Activated T-cell treated with anti-CD3 and anti-CD28 coated beads for 24 hours (primary cell): Measurements from ENCODE around the gene EXOSC1.
"Not testable (repeated sequence)": the region's sequence is repeated elsewhere in the genome, so short reads cannot be mapped to it uniquely, and the experiment has no call there.

Experiments
- DNase-seq: peaks from one replicate; pipeline ENCODE4 v3.0.0-alpha.2; 2020; ENCODE audit warnings: low read depth

EXOSC1 gene

DNA sequence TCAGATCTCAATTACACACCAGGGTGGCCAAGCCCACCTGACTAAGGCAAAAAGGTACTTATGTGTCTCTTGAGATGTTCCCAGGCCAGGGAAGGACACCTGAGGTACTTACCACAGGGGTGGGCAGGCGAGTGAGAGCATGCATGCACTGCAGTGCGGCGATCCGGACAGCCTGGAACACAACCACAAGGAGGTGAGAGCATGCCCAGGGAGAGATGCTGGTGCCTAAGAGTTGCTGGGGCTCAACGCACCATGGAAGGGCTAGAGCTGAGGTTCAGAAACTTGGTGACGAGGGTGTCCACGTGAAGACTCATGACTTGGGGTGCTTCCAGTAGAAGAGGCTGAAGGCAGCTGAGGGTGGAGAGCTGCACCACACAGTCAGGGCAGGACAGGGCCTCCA lies 13.3 kb upstream of the EXOSC1 start:
- DNase-seq, result no peak

DNA sequence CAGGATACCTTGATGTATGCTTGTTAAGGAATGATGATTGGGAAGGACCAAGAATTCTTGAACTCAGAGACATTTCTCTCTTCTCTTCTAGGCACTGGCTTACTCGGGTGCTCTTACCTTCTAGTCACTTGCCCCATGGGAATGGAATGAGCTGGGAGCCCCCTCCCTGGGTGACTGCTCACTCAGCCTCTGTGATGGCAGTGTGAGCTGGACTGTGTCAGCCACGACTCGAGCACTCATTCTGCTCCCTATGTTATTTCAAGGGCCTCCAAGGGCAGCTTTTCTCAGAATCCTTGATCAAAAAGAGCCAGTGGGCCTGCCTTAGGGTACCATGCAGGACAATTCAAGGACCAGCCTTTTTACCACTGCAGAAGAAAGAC lies 10.9 kb upstream of the EXOSC1 start:
- DNase-seq, result no peak

DNA sequence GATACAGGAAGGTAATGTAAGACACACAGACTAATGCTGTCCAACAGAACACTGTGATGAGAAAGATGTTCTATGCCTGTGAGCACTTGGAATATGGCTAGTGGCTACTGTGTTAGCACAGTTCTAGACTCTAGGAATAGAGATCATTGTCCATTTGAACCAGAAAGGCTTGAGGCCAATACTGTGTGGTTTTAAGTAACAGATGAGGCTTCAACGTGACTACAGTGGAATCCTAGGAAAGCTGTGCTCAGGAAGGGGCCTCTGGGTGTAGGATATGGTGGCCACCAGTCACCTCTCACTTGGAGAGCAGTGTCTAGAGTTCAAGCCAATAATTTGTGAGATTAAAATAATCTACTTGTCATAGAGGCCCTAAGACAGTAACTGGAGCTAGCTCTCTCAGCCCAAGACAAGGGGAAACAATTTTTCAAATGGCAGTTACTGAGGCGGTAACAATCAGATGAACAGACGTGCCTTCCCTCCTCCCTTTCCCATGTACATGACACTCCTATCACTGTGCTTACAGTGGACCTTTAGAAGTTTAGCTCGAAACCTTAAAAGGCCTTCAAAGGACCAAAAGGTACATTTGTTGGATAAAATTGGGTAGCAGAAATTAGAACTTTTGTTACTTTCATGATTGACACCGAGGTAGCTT lies 10.4 kb upstream of the EXOSC1 start:
- no peak for DNase-seq

DNA sequence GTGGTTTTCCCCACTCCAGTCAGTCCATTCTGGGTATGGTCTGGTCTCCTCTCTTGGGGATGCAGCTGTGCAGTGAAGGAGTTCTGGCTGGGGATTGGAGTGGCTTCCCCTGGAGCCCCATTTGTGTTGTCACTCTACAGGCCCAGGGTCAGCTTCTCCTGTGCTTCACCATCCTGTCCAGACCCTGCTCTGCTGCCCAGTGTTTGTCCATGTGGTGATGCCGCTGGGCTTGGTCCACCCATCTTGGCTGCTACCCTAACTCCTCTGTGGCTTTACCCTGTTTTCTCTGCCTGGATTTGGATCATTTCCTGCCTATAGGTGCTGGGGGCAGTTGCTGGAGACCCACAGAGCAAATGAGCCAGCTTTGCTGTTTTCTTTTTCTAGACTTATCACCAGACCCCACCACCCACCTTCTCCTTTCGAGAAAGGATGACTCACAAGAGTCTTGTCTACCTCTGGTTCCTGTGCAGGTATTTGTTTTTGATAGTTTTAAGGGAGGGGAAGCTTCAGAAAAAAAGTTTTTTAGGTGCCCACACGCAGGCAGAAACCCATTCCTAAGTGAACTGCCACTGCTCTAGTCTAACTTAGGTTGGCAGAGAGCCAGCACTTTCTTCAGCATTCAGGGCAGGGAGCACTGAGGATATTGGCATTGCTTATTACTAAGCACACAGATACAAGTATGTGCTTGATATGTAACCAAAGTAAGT lies 8.7 kb upstream of the EXOSC1 start:
- peak; percentile 23 for DNase-seq

DNA sequence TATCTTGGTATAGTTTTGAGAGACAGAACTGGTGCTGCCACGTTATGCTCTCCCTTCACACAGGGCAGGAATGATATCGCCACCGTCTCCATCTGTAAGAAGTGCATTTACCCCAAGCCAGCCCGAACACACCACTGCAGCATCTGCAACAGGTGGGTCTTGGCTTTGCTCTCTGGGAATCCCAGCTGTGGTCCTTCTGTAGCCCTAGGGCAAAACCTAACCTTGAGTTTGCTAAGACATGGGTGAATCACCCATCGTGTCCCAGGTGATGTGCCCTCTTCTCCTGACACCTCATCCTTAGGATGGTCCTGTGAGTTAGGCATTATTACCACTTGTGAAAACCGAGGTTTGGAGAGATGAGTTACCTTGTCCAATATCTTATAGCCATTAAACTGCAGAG lies 6.5 kb upstream of the EXOSC1 start:
- no peak for DNase-seq

DNA sequence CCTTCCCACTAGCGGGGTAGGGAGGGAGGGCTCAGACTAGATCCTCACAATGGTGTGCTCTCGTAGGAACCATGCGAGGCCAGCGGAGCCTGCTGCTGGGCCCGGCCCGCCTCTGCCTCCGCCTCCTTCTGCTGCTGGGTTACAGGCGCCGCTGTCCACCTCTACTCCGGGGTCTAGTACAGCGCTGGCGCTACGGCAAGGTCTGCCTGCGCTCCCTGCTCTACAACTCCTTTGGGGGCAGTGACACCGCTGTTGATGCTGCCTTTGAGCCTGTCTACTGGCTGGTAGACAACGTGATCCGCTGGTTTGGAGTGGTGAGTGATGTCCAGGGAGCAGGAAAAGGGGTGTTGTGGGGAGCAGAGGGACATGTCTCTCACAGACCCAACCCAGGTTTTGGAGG lies 5.8 kb upstream of the EXOSC1 start:
- DNase-seq, result no peak

DNA sequence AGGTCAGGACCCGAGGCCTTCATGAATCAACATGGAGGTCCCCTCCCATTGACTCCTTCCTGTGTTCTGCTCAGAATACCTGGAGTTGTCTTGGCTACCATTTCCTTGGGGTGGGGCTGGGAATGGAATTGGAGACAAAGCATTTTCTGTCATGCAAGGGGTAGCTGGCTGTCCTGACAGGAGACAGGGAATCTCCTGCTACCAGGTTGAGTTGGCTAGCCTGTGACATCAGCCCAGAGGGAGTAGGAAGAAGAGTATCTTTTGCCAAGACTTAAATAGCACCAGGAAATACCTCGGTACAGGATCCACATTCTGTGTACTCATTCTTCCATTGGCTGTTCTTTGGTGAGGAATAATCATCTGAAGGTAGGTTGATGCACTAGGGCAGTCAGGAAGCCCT lies 5.0 kb upstream of the EXOSC1 start:
- DNase-seq, result no peak

DNA sequence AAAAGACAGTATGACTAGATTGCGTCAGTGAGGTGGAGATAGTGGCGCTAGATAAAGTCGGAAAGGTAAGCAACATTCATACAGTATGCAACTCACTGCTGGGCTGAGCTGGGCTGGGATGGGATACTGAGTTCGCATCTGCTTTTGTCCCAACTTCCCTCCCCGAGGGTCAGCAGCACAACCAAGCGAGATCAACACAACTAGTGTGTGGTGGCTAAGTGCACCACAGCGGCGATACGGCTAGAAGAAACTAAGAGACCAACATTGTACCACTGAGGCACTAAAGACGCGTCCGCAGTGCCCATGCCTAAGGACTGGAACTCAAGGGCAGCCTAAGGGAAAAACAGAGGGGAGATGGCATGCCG lies 467 bp downstream of the EXOSC1 start:
- DNase-seq, result no peak

DNA sequence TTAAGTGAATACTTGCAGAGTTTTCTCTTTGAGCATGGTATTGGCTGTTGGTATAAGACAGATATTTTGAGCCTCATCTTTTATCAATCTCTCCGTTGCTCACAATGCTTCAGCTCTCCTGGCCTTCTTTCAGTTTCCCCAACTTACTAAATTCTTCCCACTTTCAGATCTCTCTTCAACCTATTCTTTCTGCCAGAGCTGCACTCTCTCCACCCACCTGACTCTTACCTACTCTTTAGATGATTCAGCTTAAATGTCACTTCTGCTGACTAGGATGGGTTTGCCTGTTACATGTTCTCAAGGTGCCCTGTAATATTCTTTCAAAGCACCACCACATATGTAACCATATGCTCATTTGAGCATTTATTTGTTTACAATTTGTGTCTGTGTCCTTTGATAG lies 1.6 kb downstream of the EXOSC1 start:
- DNase-seq, result no peak

DNA sequence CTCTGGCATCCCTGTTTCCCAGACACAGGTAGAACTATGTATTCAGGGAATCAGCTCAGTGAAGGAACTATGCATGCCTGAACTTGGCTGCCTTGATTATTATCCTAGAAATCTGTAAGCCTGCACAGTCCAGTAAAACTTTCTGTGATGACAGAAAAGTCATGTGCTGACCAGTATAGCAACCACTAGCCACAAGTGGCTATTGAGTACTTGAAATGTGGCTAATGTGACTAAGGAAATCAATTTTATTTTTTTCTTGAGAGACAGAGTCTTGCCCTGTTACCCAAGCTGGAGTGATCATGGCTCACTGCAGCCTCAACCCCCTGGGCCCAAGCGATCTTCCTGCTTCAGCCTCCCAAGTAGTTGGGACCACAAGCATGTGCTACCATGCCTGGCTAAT lies 3.5 kb downstream of the EXOSC1 start:
- no peak for DNase-seq

DNA sequence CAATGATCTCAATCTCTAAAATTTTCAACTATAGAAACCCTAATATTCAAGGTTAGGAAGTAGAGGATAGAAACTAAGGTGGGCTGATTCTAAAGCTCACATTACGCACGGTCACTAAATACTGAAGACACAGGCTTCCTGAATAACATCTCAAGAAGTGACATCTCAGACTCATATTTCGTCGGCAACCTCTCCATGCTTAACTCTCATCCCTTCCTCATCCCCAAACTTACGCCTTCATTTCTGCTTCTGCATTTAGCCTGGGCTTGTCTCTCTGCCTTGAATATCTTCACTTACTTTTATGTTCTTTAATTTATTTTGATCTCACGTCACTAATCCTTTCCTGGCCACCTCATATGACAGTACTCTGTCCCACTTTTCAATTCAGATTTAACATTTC lies 10.6 kb downstream of the EXOSC1 start:
- no peak for DNase-seq

DNA sequence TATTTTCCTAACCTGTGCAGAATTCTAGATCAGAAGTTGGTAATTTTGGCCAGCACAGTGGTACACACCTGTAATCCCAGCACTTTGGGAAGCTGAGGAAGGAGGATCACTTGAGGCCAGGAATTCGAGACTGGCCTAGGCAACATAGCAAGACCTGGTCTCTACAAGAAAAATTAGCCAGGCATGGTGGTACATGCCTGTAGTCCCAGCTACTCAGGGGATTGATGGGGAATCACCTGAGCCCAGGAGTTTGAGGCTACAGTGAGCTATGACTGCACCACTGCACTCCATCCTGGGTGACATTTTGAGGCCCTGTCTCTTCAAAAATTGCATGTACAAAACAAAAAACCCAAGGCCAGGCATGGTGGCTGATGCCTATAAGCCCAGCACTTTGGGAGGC lies 11.2 kb downstream of the EXOSC1 start:
- no peak for DNase-seq

DNA sequence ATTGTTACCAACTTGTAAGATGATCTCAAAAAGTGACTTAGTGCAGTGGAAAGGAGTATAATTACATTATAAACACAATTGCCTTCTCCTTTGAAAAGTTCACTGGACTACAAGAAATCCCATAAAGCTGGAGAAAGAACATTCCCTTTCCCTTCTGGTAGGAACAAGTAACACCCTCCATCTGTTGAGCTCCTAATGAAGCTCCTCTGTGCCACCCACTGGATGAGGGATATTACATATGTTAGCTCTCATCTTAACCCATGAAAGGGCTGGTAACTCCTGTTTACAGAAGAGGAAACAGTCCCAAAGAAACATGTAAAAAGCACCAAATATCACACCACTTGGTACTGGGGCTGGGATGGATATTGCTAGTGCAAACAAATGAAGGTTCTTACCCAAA lies 11.8 kb downstream of the EXOSC1 start:
- DNase-seq, result no peak

DNA sequence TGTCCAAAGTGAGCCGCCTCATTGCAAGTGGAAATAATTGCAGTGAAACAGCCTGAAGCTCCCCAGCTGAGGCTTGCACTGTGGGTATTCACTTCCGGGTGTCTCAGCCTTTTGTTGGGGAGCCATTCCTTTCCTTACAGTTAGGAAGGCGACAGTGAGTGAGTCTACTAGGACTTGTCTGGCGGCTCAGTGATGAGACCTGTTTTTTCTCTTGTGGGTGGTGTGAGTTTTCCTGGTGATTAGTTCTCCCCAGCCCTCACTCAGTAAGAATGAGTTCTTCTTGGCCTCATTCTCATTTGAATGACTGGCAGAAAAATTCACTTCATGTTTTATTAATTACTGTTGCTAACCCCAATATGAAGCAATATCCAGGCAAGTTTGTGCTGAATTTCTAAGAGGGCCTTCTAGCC lies 17.2 kb downstream of the EXOSC1 start:
- no peak for DNase-seq

DNA sequence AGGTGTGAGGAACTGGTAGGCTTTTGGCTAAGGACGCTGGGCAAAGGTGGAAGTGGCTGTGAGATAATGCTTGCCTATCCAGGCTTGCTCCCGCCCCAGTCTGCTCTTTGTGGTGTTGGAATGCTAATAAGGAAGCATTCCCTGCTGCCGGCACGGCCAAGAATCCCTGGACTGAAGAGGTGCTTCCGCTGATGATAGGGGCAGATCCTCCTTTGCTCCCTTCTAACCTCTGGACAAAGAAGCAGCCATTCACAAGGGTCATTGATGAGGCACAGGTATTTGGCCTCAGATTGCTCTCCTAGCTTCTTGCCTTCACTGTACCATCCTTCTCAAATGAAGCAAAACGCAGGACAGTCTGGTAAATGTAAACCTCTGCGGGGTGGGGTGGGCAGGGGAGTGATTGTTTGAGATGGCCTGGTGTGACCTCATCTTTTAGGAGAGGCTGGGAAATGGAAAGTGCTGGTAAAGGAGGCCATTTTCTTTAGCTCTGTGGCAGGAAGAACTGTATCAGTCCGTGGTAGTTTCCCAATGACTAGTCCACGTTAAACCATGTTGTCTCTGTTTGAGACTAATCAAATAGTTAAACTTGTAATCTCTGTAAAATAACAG lies 18.1 kb downstream of the EXOSC1 start:
- no peak for DNase-seq

DNA sequence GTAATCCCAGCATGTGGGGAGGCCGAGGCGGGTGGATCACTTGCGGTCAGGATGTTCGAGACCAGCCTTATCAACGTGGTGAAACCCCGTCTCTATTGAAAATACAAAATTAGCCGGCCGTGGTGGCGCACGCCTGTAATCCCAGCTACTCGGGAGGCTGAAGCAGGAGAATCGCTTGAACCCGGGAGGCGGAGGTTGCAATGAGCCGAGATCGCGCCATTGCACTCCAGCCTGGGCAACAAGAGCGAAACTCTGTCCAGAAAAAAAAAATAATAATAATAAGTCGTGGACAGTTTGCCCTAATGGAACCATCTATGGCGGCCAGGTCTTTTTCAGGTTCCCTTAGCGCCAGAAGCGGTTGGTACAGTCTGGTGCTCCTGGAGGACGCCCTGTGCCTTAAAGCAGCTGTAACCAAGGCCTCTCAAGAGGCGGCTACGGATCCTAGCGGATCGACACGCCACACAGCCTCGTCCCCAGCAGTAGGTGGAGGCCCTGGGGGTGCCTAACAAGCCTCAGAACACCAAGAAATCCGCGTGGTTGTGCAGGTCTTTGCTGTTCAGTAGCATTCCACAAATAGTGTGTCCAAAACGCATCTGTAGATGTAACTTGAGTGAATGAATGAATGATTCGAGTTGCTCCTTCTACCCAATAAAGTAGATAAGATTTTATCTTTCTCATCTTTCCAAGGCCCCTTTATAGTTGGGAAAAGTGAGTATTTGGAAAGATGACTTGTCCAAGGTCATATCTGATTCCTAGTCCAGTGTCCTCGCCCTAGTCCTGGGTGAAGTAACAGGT lies 18.8 kb downstream of the EXOSC1 start:
- DNase-seq, result no peak

DNA sequence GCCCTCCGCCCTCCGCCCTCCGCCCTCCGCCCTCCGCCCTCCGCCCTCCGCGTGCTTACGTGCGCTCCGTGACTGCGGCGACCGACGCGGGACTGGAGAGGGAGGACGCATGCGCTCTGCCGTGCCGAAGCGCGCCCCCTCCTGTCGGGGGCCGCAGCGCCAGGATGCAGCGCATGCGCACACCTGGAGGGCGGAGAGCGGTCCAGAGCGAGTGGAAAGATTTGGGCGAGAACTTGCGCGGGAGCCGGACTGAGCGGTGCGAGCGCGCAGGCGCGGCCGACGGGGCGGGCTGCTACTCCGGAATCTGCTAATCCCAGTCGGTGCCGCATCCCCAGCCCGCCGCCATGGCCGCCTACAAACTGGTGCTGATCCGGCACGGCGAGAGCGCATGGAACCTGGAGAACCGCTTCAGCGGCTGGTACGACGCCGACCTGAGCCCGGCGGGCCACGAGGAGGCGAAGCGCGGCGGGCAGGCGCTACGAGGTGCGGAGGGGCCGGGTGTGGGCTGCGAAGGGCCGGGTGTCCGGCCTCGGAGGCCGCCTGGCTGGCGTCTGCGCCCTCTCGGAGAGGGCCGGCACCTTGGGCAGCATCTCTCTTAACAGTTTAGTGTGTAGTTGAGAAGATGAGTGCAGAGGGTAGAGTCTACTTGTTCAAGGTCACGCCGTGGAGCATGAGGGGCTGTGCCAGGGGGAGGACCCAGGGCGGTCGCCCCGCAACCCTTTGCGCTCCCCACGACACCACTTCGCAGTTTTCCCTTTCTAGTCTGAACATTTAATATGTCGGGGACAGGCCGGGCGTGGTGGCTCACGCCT lies 19.6 kb downstream of the EXOSC1 start, which contains the start of gene PGAM1:
Gene PGAM1 (plus strand): TSS at position 228 of the 812 bp plus-strand sequence. CDS start 117 bp downstream, at position 345.
- DNase-seq, result peak; percentile 95

DNA sequence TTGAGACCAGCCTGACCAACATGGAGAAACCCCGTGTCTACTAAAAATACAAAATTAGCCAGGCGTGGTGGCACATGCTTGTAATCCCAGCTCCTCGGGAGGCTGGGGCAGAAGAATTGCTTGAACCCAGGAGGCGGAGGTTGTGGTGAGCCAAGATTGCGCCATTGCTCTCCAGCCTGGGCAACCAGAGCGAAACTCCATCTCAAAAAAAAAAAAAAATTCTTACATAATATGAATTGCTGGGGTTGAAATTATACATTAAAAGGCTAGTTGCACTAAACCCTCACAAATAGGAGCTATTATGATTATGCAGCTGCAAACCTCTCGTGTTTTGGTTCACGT lies 22.1 kb downstream of the EXOSC1 start:
- not testable (repeated sequence) for DNase-seq

DNA sequence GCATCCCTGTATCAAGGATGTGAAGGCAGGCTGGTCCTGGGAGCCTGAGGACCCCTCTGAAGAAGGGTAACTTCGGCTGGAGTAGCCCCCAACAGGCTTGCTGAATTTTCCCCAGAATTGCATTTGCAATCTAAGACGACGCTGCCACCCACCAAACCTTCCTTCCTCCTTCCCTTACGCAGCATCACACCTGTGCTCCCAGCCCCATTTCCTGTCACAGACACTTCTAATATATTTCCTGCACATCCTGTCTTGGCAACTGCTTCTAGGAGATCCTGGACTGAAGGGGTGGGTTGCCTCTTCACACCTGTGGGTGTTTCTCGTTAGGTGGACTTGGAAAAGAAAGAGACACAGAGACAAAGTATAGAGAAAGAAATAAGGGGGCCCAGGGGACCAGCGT lies 29.2 kb downstream of the EXOSC1 start:
- DNase-seq, result no peak

DNA sequence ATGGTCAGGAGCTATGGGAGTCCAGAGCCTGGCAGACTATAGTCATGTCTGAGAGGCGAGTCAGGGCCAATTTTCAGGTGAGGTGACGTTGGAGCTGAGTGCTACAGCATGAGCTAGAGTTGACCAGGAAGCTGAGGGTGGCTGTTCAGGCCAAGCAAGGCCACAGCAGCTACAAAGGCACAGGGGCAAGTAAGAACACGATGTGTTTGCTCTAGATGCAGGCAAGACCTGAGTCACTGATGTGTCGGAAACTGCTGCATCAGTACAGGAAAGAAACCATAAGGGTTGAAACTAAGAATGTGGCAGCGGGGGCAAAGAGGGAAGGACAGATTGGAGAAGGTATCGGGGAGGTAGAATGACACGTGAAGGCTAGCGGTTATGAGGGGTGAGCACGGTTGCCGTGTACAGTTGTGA lies 32.9 kb downstream of the EXOSC1 start:
- DNase-seq, result peak; percentile 62

DNA sequence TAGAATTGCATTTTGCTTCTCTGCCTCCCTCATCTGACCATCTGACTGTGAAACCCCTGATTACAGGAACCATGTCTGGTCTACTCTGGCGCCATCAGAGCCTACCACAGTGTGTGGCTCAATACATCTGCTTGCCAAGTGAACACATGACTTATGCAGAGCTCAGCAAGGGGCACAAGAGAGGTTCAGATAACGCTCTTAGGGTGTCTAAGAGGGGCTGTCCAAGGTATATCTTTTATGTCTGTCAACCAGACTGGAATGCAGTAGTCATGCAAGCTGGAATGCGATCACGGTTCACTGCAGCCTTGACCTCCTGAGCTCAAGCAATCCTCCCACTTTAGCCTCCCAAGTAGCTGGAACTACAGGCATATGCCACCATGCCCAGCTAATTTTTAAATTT lies 34.4 kb downstream of the EXOSC1 start:
- DNase-seq, result no peak

DNA sequence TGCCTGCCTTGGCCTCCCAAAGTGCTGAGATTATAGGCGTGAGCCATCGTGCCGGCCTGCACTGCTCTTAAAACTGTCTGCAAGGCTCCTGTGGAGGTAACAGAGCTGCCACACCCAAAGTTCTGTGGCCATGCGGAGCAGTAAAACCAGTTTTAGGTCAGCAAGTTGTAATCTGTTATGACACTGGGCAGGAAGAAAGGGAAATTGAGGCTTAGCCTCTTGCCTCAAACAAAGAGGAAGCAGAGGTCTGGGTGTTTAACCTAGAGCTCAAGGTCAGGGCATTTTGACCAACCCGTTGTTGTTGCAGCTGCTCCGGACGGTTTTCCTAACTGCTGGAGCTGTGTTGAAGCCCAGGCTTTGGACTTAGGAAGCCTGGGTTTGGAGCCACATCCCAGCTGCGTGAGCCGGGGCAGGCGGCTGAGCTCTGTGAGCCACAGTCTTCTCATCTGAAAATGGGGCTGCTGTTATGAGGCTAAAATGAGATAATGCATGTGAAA lies 37.3 kb downstream of the EXOSC1 start:
- no peak for DNase-seq
